Nephron (organoid): ENCODE data around the gene XIST.
"Not testable (repeated sequence)": the region's sequence is repeated elsewhere in the genome, so short reads cannot be mapped to it uniquely, and the experiment has no call there.

Experiments
- H3K27ac Mint-ChIP-seq, 3 experiments: 2 replicates each; pipeline ENCODE4 v1.8.0; 2020; ENCODE audit warnings: mixed read lengths in 3 of 3, mild to moderate bottlenecking in 2 of 3, moderate library complexity in 1 of 3
- H3K27me3 Mint-ChIP-seq: 2 replicates; pipeline ENCODE4 v1.8.0; 2021; ENCODE audit warnings: low read depth, mild to moderate bottlenecking, moderate library complexity, mixed read lengths
- H3K36me3 Mint-ChIP-seq: 2 replicates; pipeline ENCODE4 v1.8.0; 2020; ENCODE audit warnings: low read depth, mixed read lengths
- H3K4me1 Mint-ChIP-seq: 2 replicates; pipeline ENCODE4 v1.8.0; 2020; ENCODE audit warnings: mixed read lengths
- H3K4me3 Mint-ChIP-seq, 3 experiments: 2 replicates each; pipeline ENCODE4 v1.8.0; 2020; ENCODE audit warnings: mild to moderate bottlenecking in 3 of 3, mixed read lengths in 3 of 3, moderate library complexity in 2 of 3
- H3K9me3 Mint-ChIP-seq: 2 replicates; pipeline ENCODE4 v1.8.0; 2020; ENCODE audit warnings: mixed read lengths
- CTCF ChIP-seq, 3 experiments: fragments of 200-600 bp; sonication (generic); IDR thresholded peaks; one replicate each; pipeline ENCODE4 v1.5.0; 2021; ENCODE audit warnings: antibody characterized with exemption in 3 of 3; ENCODE audit not compliant: unreplicated experiment in 3 of 3

XIST gene

DNA sequence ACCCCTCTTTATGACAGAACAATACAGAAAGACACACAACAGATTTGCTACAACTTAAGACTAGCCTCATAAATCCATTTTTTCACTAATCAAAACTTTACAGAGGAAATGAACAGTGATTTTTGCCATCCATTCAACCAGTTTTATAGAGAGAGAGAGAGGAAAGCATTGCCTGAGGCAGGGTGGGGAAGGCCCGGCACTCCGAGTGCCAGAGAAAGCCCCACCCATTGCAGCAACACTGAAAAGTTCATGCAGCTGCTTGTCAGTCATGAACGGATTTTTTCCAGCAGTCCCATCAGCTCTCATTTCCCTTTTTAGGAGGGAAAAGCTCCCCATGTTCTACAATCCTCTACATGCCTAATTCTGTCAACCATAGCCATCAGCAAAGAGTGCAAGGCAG, 52.6 kb downstream of the XIST start:
- no peak for TF ChIP-seq CTCF (IDR thresholded peaks at IDR 0.05; ENCODE audit: unreplicated experiment in 3 of 3)
- H3K4me1 Mint-ChIP-seq = no peaks in the 10 kb centered on the region
- peaks cover 3% of the 10 kb centered on the region for H3K9me3 Mint-ChIP-seq
- H3K36me3 Mint-ChIP-seq = no peaks in the 10 kb centered on the region
- H3K4me3 Mint-ChIP-seq = no peak overlapping the region
- H3K27me3 Mint-ChIP-seq = no peaks in the 10 kb centered on the region
- H3K27ac Mint-ChIP-seq = no peak overlapping the region

DNA sequence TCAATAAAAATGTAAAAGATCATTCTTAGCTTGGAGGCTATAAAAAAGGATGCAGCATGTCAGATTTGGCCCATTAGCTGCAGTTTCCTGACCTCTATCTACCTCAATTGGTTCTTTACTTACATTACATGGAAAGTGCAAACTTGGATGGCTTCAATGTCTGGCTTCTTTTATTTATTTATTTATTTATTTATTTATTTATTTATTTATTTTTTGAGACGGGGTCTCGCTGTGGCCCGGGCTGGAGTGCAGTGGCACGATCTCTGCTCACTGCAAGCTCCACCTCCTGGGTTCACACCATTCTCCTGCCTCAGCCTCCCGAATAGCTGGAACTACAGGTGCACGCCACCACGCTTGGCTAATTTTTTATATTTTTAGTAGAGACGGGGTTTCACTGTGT, 60.0 kb downstream of the XIST start:
- H3K27ac Mint-ChIP-seq, H3K27me3 Mint-ChIP-seq, H3K4me3 Mint-ChIP-seq, H3K4me1 Mint-ChIP-seq, H3K36me3 Mint-ChIP-seq, H3K9me3 Mint-ChIP-seq: not testable (repeated sequence)

- no peak overlapping the region for H3K27ac Mint-ChIP-seq
- H3K4me1 Mint-ChIP-seq = no peaks in the 10 kb centered on the region
- no peak overlapping the region for H3K4me3 Mint-ChIP-seq
- no peaks in the 10 kb centered on the region for H3K36me3 Mint-ChIP-seq
- no peak for TF ChIP-seq CTCF (IDR thresholded peaks at IDR 0.05; ENCODE audit: unreplicated experiment in 3 of 3)
- no peaks in the 10 kb centered on the region for H3K27me3 Mint-ChIP-seq
- H3K9me3 Mint-ChIP-seq = peaks cover 3% of the 10 kb centered on the region
Observed at GRCh38 chrX:73785493-73785892, 67.0 kb downstream of the XIST start.
